Hematopoietic multipotent progenitor cell treated with erythropoietin and hydrocortisone succinate and interleukin-3 and kit ligand, for 15 days (in vitro differentiated cells): Measurements from ENCODE around the gene CD160.
A peak's percentile ranks its signal among the peaks of the same experiment; 100 is the strongest.
"Not testable (repeated sequence)": the region's sequence is repeated elsewhere in the genome, so short reads cannot be mapped to it uniquely, and the experiment has no call there.

Experiments used
- DNase-seq: peaks from one replicate; pipeline ENCODE4 v3.0.0-alpha.2; 2015; ENCODE audit warnings: low spot score

The CD160 gene

GRCh38 chr1:145759721-145760120 lies 40.4 kb downstream of the CD160 start:
- DNase-seq = no peak

- DNase-seq = not testable (repeated sequence)
These were observed 41.2 kb downstream of the CD160 start for GRCh38 chr1:145760395-145760949.

- not testable (repeated sequence) for DNase-seq
These were observed 42.2 kb downstream of the CD160 start for GRCh38 chr1:145761498-145761897.

- not testable (repeated sequence) for DNase-seq
These were observed 42.7 kb downstream of the CD160 start for GRCh38 chr1:145762001-145762400.

- not testable (repeated sequence) for DNase-seq
These were observed 45.1 kb downstream of the CD160 start for GRCh38 chr1:145764231-145764940.

- DNase-seq = not testable (repeated sequence)
These were observed 45.8 kb downstream of the CD160 start for GRCh38 chr1:145765127-145765526.

- DNase-seq = not testable (repeated sequence)
These were observed 46.5 kb downstream of the CD160 start for GRCh38 chr1:145765585-145766360.

GRCh38 chr1:145766926-145767325 lies 47.6 kb downstream of the CD160 start:
- DNase-seq = not testable (repeated sequence)

- not testable (repeated sequence) for DNase-seq
These were observed 48.7 kb downstream of the CD160 start for GRCh38 chr1:145768004-145768403.

- no peak for DNase-seq
These were observed 51.8 kb downstream of the CD160 start for GRCh38 chr1:145771056-145771455.

GRCh38 chr1:145773423-145773822 lies 54.1 kb downstream of the CD160 start:
- DNase-seq = no peak

GRCh38 chr1:145777357-145778145 lies 58.3 kb downstream of the CD160 start:
- DNase-seq = peak; percentile 30

GRCh38 chr1:145778146-145778540 lies 58.8 kb downstream of the CD160 start:
- DNase-seq = no peak

- no peak for DNase-seq
These were observed 63.2 kb downstream of the CD160 start for GRCh38 chr1:145782272-145783099.

- DNase-seq = no peak
These were observed 65.1 kb downstream of the CD160 start for GRCh38 chr1:145784409-145784808.

GRCh38 chr1:145785547-145785946 lies 66.2 kb downstream of the CD160 start:
- DNase-seq = no peak

GRCh38 chr1:145786271-145786670 lies 67.0 kb downstream of the CD160 start:
- no peak for DNase-seq

- no peak for DNase-seq
These were observed 69.3 kb downstream of the CD160 start for GRCh38 chr1:145788580-145788979.
